GM12864 (cell line): ENCODE data around the gene PDF.

Source experiments
- DNase-seq: peaks from one replicate; pipeline ENCODE4 v3.0.0-alpha.2; 2011; ENCODE audit warnings: low read depth
- H3K4me3 ChIP-seq: 2 replicates; pipeline ENCODE4 v1.5.1; 2011; ENCODE audit warnings: mild to moderate bottlenecking, low read depth, low read length, control low read depth
- CTCF ChIP-seq: IDR thresholded peaks from 2 replicates; pipeline ENCODE4 v1.5.1; 2011; ENCODE audit warnings: low read depth, mild to moderate bottlenecking, moderate library complexity, low read length, control low read depth, inconsistent platforms; ENCODE audit errors: missing control alignments

PDF gene

GRCh38 chr16:69327585-69328310 is 2.6 kb downstream of the PDF start:
- no peak for TF ChIP-seq CTCF
- DNase-seq: no peak
- H3K4me3 ChIP-seq: no peak overlapping the region; the same call in 1 of the 2 replicates

- no peak for TF ChIP-seq CTCF
These were observed 4.1 kb downstream of the PDF start for GRCh38 chr16:69326172-69326873.

GRCh38 chr16:69325784-69326171 is 4.6 kb downstream of the PDF start:
- no peak for DNase-seq
- no peak overlapping the region for H3K4me3 ChIP-seq
- no peak for TF ChIP-seq CTCF

More at GRCh38 chr16:69326172-69326873, 4.1 kb downstream of the PDF start:
- DNase-seq: no peak
- no peak overlapping the region for H3K4me3 ChIP-seq

GRCh38 chr16:69324585-69325253 is 5.7 kb downstream of the PDF start:
- H3K4me3 ChIP-seq: no peak overlapping the region
- TF ChIP-seq CTCF: no peak
- DNase-seq: no peak

- H3K4me3 ChIP-seq: no peak overlapping the region
- no peak for DNase-seq
- TF ChIP-seq CTCF: no peak
These were observed 6.3 kb downstream of the PDF start for GRCh38 chr16:69324013-69324531.

- no peak for DNase-seq
- no peak for TF ChIP-seq CTCF
- H3K4me3 ChIP-seq: no peak overlapping the region
These were observed 7.0 kb downstream of the PDF start for GRCh38 chr16:69323415-69323814.
